NCI-H2081 (cell line): ENCODE results near the gene CR1.
A peak's percentile ranks its signal among the peaks of the same experiment; 100 is the strongest.
"Not testable (repeated sequence)": the region's sequence is repeated elsewhere in the genome, so short reads cannot be mapped to it uniquely, and the experiment has no call there.

Source experiments
- DNase-seq, 2 experiments: peaks; one replicate each; lab custom pipeline; 2025; lab: John Stamatoyannopoulos, UW

CR1 gene

GRCh38 chr1:207581496-207582153 lies 85.7 kb downstream of the CR1 start:
- DNase-seq = no peak

- DNase-seq = not testable (repeated sequence)
Observed at GRCh38 chr1:207589506-207589905, 93.5 kb downstream of the CR1 start.

GRCh38 chr1:207591205-207591604 lies 95.2 kb downstream of the CR1 start:
- DNase-seq = not testable (repeated sequence)

- not testable (repeated sequence) for DNase-seq
Observed at GRCh38 chr1:207594095-207594494, 98.1 kb downstream of the CR1 start.

GRCh38 chr1:207603777-207604176 lies 107.8 kb downstream of the CR1 start:
- DNase-seq = no peak

GRCh38 chr1:207605444-207606361 lies 109.7 kb downstream of the CR1 start:
- DNase-seq = no peak

- DNase-seq = no peak
Observed at GRCh38 chr1:207606362-207606755, 110.4 kb downstream of the CR1 start.

GRCh38 chr1:207612762-207613161 lies 116.8 kb downstream of the CR1 start:
- no peak for DNase-seq

- DNase-seq = peak; percentile 55 to 62
Observed at GRCh38 chr1:207619871-207620542, 124.0 kb downstream of the CR1 start.

- no peak for DNase-seq
Observed at GRCh38 chr1:207620543-207620893, 124.6 kb downstream of the CR1 start.

- not testable (repeated sequence) for DNase-seq
Observed at GRCh38 chr1:207625504-207626071, 129.6 kb downstream of the CR1 start.

- DNase-seq = no peak
Observed at GRCh38 chr1:207626972-207627337, 131.0 kb downstream of the CR1 start.

- DNase-seq = no peak
Observed at GRCh38 chr1:207627496-207627895, 131.5 kb downstream of the CR1 start.

- DNase-seq = no peak
Observed at GRCh38 chr1:207628776-207629175, 132.8 kb downstream of the CR1 start.

GRCh38 chr1:207631137-207631536 lies 135.2 kb downstream of the CR1 start:
- DNase-seq = no peak

- DNase-seq = no peak
Observed at GRCh38 chr1:207633226-207633625, 137.3 kb downstream of the CR1 start.

- not testable (repeated sequence) for DNase-seq
Observed at GRCh38 chr1:207633699-207634289, 137.8 kb downstream of the CR1 start.

GRCh38 chr1:207634293-207634692 lies 138.3 kb downstream of the CR1 start:
- not testable (repeated sequence) for DNase-seq

- DNase-seq = not testable (repeated sequence)
Observed at GRCh38 chr1:207635569-207636186, 139.7 kb downstream of the CR1 start.

GRCh38 chr1:207638487-207639145 lies 142.7 kb downstream of the CR1 start:
- DNase-seq = peak in 1 of 2 experiments; percentile 27

GRCh38 chr1:207639362-207639761 lies 143.4 kb downstream of the CR1 start:
- DNase-seq = not testable (repeated sequence)
